Osteocyte (in vitro differentiated cells): Measurements from ENCODE around the gene LPAR1. TPM values are rescaled to one million over a fixed set of nuclear protein-coding genes. Genes with fewer than 3 reads are reported as not detected.

ENCODE experiments used
- DNase-seq: peaks from one replicate; pipeline ENCODE4 v3.0.0; 2021; ENCODE audit warnings: mixed read lengths; ENCODE audit not compliant: unreplicated experiment; ENCODE audit errors: extremely low spot score
- H3K27ac Mint-ChIP-seq: one replicate; pipeline ENCODE4 v1.8.0; 2021; ENCODE audit warnings: mild to moderate bottlenecking, mixed read lengths; ENCODE audit not compliant: unreplicated experiment
- H3K27me3 Mint-ChIP-seq: one replicate; pipeline ENCODE4 v1.8.0; 2021; ENCODE audit warnings: mixed read lengths; ENCODE audit not compliant: unreplicated experiment
- H3K36me3 Mint-ChIP-seq: one replicate; pipeline ENCODE4 v1.8.0; 2021; ENCODE audit warnings: mixed read lengths; ENCODE audit not compliant: unreplicated experiment
- H3K4me1 Mint-ChIP-seq: one replicate; pipeline ENCODE4 v1.8.0; 2021; ENCODE audit warnings: mixed read lengths; ENCODE audit not compliant: unreplicated experiment
- H3K4me3 Mint-ChIP-seq: one replicate; pipeline ENCODE4 v1.8.0; 2021; ENCODE audit warnings: mild to moderate bottlenecking, moderate library complexity, mixed read lengths; ENCODE audit not compliant: unreplicated experiment
- H3K9me3 Mint-ChIP-seq: one replicate; pipeline ENCODE4 v1.8.0; 2021; ENCODE audit warnings: mixed read lengths; ENCODE audit not compliant: unreplicated experiment
- total RNA-seq: library from RNA; stranded (reverse); gene quantifications from 2 replicates; pipeline ENCODE4 v1.2.1, GENCODE V29; 2021
- TF ChIP-seq, protein P1 (sequence below): fragments of 200-600 bp; sonication (generic); IDR thresholded peaks from 2 replicates; pipeline ENCODE4 v1.5.0; 2021; ENCODE audit warnings: antibody characterized with exemption, mild to moderate bottlenecking, moderate library complexity

Gene LPAR1
- total RNA-seq, 1 donor from 2014 or later, result 120 TPM

DNA sequence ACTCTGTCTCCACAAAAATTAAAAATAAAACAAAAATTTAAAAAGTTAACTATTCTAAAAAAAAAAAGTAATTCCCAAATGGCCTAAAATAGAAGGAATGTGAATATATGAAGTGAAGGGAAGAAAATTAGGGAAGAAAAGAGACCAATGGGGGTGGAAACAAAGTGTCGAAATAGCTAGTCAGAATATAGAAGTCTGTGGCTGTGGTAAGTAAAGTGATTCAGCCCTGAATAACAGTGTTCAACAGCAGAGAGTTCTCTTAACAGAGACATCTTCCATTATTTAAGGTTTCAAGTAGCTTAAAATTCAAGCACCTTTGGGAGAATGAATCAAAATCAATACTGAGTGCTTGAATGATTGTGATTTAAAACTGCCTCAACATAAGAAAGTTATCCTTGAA is 51.7 kb downstream of the LPAR1 start:
- H3K4me3 Mint-ChIP-seq, result no peak overlapping the region
- H3K27me3 Mint-ChIP-seq, result no peaks in the 10 kb centered on the region
- H3K36me3 Mint-ChIP-seq, result peaks cover 37% of the 10 kb centered on the region
- H3K4me1 Mint-ChIP-seq, result peaks cover 47% of the 10 kb centered on the region
- no peak for DNase-seq
- TF ChIP-seq, protein P1, sequence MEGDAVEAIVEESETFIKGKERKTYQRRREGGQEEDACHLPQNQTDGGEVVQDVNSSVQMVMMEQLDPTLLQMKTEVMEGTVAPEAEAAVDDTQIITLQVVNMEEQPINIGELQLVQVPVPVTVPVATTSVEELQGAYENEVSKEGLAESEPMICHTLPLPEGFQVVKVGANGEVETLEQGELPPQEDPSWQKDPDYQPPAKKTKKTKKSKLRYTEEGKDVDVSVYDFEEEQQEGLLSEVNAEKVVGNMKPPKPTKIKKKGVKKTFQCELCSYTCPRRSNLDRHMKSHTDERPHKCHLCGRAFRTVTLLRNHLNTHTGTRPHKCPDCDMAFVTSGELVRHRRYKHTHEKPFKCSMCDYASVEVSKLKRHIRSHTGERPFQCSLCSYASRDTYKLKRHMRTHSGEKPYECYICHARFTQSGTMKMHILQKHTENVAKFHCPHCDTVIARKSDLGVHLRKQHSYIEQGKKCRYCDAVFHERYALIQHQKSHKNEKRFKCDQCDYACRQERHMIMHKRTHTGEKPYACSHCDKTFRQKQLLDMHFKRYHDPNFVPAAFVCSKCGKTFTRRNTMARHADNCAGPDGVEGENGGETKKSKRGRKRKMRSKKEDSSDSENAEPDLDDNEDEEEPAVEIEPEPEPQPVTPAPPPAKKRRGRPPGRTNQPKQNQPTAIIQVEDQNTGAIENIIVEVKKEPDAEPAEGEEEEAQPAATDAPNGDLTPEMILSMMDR, result no peak
- peaks cover 19% of the 10 kb centered on the region for H3K9me3 Mint-ChIP-seq
- H3K27ac Mint-ChIP-seq, result no peak overlapping the region

DNA sequence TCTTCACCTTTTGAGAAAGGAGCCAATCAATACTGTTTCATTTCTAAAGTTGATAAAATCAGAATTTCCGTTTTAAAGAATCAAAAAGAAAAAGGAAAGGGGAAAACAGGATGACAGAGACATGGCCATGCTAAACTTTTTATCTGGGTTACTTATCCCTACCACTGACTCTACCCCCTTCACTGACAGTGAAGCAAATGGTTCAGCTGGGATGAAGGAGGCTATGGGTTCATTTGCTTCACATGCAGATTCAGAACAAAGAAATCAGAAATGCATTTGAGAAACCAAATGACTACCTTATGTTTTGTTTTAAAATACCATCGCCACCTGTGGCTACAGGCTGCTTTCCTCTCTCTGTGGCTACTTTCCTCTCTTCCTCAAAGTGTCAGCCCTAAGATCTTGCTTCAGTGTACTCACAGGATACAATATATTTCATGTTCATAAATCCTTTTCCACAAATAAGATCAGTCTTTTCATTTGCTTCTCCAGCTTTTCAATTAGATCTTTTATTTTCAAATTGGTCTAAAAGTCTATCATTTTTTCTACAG is 53.3 kb downstream of the LPAR1 start:
- Mint-ChIP-seq H3K27ac (peak overlapping the region; percentile 3), H3K4me1 (peaks cover 41% of the 10 kb centered on the region), H3K27me3 (no peaks in the 10 kb centered on the region), H3K9me3 (peaks cover 19% of the 10 kb centered on the region), H3K36me3 (peaks cover 30% of the 10 kb centered on the region), H3K4me3 (no peak overlapping the region)
- TF ChIP-seq, protein P1, result no peak
- no peak for DNase-seq

DNA sequence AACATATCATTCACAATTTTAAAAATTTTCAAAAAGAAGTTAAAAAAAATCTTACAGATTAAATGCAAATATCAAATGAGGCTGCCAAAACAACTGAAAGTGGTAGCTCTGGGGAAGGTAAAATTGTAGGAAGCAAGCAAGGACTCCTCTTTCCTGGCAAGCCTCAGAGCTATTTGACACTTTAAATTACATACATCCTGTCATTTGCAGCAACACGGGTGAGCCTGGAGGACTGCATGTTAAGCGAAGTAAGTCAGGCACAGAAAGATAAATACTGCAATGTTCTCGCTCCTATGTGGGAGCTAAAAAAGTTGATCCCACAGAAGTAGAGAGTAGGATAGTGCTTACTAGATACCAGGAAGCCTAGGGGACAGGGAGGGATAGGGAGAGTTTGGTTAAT is 58.0 kb downstream of the LPAR1 start:
- TF ChIP-seq, protein P1, result no peak
- H3K4me3 Mint-ChIP-seq, result no peak overlapping the region
- no peaks in the 10 kb centered on the region for H3K27me3 Mint-ChIP-seq
- DNase-seq, result no peak
- H3K9me3 Mint-ChIP-seq, result no peaks in the 10 kb centered on the region
- H3K27ac Mint-ChIP-seq, result peak overlapping the region; percentile 84
- H3K4me1 Mint-ChIP-seq, result peaks cover 62% of the 10 kb centered on the region
- H3K36me3 Mint-ChIP-seq, result peaks cover 20% of the 10 kb centered on the region

DNA sequence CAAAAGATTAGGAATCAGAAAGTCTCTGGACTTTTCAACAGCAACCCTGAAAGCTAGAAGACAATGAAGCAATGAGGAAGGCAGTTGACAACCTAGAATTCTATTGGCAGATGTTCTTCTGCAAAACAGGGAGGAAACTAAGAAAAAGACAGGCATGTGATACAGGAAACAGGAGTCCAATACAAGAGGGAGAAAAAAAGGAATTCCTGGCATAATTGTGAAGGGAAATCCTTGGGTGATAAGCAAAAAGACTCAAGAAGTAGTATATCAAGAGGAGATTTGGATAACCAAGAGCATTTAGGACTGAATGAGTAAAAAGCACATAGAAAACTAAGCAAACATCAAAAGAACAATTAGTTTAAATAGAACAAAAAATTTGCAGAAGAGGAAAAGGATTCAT is 58.6 kb downstream of the LPAR1 start:
- no peaks in the 10 kb centered on the region for H3K9me3 Mint-ChIP-seq
- TF ChIP-seq, protein P1, result no peak
- no peak for DNase-seq
- no peaks in the 10 kb centered on the region for H3K27me3 Mint-ChIP-seq
- H3K4me3 Mint-ChIP-seq, result peak overlapping the region; percentile 3
- peaks cover 17% of the 10 kb centered on the region for H3K36me3 Mint-ChIP-seq
- H3K27ac Mint-ChIP-seq, result peak overlapping the region; percentile 84
- peaks cover 62% of the 10 kb centered on the region for H3K4me1 Mint-ChIP-seq

DNA sequence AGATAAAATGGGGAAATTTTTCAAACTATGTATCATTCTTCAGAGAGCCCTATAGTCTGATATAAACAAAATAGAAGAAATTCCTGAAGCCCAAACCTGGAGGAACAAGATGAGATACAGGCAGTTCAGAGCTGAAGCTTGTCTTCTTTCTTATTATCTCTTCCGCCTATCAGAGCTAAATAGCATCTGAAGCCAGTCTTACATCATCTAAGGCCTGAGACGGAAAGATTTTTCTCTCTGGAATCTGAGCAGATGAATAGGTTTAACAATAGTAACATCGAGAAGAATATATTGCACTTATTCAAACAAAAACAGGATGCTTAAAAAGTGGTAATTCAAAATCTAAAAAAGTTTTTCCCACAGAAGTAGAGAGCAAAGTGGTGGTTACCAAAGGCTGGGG is 59.8 kb downstream of the LPAR1 start:
- H3K4me1 Mint-ChIP-seq, result peaks cover 65% of the 10 kb centered on the region
- H3K36me3 Mint-ChIP-seq, result peaks cover 15% of the 10 kb centered on the region
- H3K27me3 Mint-ChIP-seq, result no peaks in the 10 kb centered on the region
- H3K9me3 Mint-ChIP-seq, result no peaks in the 10 kb centered on the region
- DNase-seq, result no peak
- TF ChIP-seq, protein P1, result no peak
- H3K27ac Mint-ChIP-seq, result peak overlapping the region; percentile 84
- no peak overlapping the region for H3K4me3 Mint-ChIP-seq
